Testis (tissue), 2 donors: Measurements from ENCODE around the gene PTPDC1.

Experiments used
- POLR2A ChIP-seq: fragments of 450-650 bp; IDR thresholded peaks from one replicate; pipeline ENCODE4 v1.6.1; 2017; ENCODE audit warnings: antibody characterized with exemption, mild to moderate bottlenecking, moderate library complexity
- TF ChIP-seq, protein P1 (sequence below), 3 experiments: fragments of 450-650 bp in 2 of 3; fragments of 200-600 bp in 1 of 3; sonication (generic) in 1 of 3; IDR thresholded peaks; one replicate each; pipeline ENCODE4 v1.5.1; 2016 to 2019; ENCODE audit warnings: antibody characterized with exemption in 3 of 3, mild to moderate bottlenecking in 2 of 3, moderate library complexity in 1 of 3

DNA sequence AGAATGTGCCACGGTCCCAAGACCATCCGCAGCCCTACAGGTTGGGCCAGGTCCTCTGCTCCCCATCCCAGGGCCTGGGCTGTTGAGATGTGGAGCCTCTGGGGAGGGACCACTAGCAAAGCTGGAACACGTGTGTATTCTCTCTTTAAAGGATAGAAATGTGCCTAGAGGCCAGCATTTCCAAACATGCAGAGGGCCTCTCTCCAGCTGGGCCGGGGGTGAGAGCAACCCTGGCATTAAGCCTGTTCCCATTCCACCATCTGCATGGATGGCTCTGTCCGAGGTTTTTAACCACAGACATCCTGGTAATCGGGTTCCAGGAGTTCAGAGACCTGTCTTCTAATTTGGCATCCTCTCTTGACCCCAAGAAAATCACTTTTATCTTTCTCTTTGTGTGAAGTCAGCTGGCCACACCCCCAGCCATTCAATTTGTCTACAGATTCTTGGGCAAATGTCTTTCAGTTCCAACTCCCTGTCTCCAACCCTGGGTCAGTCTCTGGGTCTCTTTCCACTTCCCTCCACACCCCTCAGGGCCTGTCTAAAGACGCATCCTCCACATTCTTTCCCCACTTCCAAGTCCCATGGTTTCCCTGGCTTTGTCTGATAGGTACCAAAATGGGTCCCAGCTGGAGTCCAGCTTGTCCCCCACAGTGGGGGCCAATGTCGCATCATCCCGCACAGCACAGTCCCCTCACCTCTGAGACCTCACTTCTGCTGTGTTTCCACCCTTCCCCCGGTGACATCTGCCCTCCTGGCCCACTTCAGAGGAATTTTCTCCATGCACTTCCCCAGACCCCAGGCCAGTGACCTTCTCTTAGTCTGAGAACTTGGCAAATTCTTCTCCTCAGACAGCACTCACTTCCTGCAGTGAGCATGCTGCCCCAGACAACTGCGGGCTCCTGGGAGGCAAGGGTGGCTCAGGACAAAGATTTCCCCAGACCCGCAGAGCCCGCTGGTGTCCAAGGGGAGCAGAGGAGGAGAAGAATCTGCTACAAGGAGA, 56.8 kb downstream of the PTPDC1 start:
- no peak for TF ChIP-seq POLR2A
- TF ChIP-seq, protein P1, sequence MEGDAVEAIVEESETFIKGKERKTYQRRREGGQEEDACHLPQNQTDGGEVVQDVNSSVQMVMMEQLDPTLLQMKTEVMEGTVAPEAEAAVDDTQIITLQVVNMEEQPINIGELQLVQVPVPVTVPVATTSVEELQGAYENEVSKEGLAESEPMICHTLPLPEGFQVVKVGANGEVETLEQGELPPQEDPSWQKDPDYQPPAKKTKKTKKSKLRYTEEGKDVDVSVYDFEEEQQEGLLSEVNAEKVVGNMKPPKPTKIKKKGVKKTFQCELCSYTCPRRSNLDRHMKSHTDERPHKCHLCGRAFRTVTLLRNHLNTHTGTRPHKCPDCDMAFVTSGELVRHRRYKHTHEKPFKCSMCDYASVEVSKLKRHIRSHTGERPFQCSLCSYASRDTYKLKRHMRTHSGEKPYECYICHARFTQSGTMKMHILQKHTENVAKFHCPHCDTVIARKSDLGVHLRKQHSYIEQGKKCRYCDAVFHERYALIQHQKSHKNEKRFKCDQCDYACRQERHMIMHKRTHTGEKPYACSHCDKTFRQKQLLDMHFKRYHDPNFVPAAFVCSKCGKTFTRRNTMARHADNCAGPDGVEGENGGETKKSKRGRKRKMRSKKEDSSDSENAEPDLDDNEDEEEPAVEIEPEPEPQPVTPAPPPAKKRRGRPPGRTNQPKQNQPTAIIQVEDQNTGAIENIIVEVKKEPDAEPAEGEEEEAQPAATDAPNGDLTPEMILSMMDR (IDR thresholded peaks at IDR 0.05) = no peak
